ENCODE measurements around the gene GSC2.
"Not testable (repeated sequence)": the region's sequence is repeated elsewhere in the genome, so short reads cannot be mapped to it uniquely, and the experiment has no call there.

The GSC2 gene

GRCh38 chr22:19178065-19178656, 28.1 kb upstream of the GSC2 start:
- peak overlapping the region; percentile 67 for H3K4me3 ChIP-seq (ENCODE audit: low read depth, low read length)

DNA sequence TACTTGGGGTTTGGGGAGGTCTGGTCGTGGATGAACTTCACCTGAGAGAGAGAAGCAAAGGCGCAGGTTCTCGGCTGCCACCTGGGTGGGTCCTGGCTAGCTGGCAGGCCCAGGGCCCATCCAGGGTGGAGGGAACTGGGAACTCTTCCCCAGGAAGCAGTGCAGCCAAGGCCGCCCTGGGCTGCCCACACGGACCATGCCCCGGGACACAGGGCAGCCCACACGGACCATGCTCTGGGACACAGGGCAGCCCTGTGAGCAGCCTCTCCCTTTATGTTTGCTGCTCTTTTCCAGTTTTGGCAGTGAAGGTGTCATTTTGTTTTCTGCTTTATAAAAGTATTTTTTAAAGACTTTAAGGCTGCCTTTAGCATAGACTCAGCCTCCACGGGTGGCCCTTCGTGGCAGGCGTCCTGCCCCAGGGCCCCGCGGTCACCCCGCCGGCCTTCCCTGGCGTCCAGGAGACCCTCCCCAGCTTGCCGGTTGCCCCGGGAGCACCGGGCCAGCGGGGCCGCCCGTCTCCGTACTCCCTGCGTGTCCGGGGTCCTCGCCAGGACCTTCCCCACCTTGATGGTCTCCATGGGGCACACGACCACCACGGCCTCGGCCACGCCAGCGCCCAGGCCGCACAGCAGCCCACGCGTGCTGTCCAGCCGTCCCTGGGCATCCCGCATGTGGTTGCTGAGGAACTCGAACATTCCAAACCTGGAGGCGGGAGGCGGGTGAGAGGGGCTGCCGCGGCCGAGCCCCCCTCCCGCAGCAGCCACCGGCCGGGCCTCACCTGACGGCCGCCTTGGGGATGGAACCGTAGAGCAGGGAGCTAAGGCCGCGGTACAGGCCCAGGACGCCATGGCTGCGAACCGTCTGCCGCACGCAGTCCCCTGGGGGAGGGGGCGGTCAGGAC, 27.3 kb upstream of the GSC2 start:
- peak overlapping the region; percentile 67 for H3K4me3 ChIP-seq (ENCODE audit: low read depth, low read length)

GRCh38 chr22:19176732-19177131, 26.6 kb upstream of the GSC2 start:
- no peak overlapping the region for H3K4me3 ChIP-seq (ENCODE audit: low read depth, low read length)

- no peak overlapping the region for H3K4me3 ChIP-seq (ENCODE audit: low read depth, low read length)
Measured at GRCh38 chr22:19176175-19176643, 26.1 kb upstream of the GSC2 start.

DNA sequence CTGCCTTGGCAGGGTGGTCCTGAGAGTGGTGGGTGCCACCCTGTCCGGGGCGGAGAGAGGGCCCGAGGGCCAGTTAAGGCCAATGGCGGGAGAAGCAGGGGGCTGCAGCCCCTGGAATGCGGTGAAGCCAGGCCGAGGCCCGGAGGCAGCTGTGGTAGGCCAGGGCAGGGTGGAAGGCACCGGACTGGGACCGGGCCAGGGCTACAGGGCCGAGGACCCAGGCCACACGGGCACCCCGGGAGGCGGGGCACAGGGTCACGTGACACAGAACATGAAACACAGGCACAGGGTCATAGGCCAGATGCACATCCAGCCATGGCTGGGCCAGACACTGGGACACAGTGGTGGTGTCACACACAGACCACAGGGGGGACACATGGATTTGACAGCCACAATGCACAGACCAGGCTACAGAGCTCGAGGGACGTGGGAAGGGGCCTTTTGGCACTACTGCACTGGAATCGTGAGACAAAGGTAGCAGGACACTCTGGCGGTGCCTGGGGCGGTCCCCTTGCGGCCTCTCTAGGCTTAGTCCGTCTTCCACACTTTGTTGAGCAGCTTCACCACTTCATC, 25.6 kb upstream of the GSC2 start:
- no peak overlapping the region for H3K4me3 ChIP-seq (ENCODE audit: low read depth, low read length)

DNA sequence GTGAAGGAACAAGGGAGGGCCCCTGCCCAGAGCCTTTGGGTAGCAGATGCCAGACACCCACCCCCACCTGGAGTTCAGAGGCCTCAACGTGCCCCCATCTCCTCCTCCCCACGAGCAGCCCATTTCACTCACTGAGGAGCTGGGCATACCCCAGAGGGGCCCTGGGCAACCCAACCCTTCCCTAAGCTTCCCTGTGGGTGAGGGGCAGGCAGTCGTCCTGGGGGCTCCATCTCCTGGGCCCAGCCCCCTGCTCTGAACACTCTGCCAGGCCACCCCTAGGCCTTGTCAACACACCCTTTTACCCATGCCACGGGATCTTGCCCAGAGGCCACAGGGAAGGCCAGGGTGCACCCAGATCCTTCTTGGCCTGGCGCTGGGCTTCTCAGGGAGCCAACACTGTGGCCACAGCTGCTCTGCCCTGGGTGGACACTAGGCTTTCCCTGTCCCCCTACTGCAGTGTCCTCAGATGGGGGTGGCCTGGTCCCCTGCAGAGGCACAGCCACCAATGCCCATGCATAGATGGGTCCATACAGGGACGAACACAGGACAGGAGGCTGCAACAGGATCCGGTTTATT, 25.0 kb upstream of the GSC2 start:
- H3K4me3 ChIP-seq (ENCODE audit: low read depth, low read length), result no peak overlapping the region

- no peak overlapping the region for H3K4me3 ChIP-seq (ENCODE audit: low read depth, low read length)
Measured at GRCh38 chr22:19174106-19175025, 24.3 kb upstream of the GSC2 start.

- H3K4me3 ChIP-seq (ENCODE audit: low read depth, low read length), result no peak overlapping the region
Measured at GRCh38 chr22:19173047-19174035, 23.2 kb upstream of the GSC2 start.

- H3K4me3 ChIP-seq (ENCODE audit: low read depth, low read length), result peak overlapping the region; percentile 93
Measured at GRCh38 chr22:19172213-19173046, 22.3 kb upstream of the GSC2 start.

- H3K4me3 ChIP-seq (ENCODE audit: low read depth, low read length), result no peak overlapping the region
Measured at GRCh38 chr22:19169947-19170318, 19.8 kb upstream of the GSC2 start.

DNA sequence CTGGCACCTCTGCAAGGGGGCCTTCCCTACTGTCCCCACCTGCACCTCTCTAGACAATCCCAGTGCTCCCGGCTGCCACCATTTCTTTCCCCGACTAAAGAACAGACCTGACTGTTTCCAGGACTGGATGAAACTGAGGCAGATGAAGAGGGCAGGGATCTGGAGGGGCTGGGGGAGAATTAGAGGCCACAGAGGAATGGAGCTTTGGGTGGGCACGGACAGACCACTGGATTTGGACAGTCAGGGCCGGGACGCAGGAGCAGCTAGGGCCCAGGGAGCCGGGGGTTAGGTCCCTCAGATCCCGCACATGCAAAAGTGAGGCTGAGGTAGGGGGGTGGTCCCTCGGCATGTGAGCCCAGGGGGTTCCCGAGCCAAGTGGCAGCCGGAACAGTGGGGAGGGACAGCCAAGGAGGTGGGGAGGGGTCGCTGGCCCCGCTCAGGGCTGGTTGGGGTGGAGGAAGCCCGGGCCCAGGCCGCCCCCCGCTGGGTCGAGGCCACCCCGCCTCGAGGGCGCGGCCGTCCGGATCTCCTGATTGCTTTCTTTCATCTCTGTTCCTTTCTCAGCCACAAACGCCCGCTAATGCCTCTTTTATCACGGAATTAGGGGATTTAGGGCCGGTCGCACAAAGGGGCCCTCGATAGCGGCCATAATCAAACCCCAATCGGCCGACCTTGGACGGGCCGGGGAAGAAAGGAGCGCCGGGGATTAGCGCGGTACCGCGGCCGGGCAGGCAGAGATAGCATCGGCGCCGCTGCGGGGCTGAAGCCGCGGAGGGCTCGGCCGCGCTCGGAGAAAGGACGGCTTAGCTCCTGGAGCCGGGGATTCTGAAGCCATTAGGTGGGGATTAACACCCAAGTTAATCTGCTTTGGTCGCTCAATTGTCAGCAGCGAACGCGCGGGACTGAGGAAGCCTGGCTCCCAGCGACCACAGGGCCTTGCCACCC, 19.2 kb upstream of the GSC2 start:
- no peak overlapping the region for H3K4me3 ChIP-seq (ENCODE audit: low read depth, low read length)

- no peak overlapping the region for H3K4me3 ChIP-seq (ENCODE audit: low read depth, low read length)
Measured at GRCh38 chr22:19168088-19168890, 18.2 kb upstream of the GSC2 start.

- H3K4me3 ChIP-seq (ENCODE audit: low read depth, low read length), result no peak overlapping the region
Measured at GRCh38 chr22:19167106-19167869, 17.2 kb upstream of the GSC2 start.

DNA sequence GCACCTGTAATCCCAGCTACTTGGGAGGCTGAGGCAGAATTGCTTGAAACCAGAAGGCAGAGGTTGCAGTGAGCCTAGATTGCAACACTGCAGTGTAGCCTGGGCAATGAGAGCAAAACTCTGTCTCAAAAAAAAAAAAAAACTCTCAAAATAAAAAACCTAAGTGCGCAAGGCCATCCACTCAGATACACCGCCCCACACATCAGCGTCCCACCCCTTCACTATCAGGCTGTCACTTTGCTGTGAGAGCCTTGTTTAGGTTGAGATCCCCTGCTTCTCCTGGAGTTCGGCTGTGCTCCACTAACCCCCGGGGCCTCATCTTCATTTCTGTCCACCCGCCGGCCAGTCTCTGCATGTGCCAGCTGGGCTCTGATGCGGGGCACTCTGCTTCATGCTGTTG, 16.3 kb upstream of the GSC2 start:
- no peak overlapping the region for H3K4me3 ChIP-seq (ENCODE audit: low read depth, low read length)

DNA sequence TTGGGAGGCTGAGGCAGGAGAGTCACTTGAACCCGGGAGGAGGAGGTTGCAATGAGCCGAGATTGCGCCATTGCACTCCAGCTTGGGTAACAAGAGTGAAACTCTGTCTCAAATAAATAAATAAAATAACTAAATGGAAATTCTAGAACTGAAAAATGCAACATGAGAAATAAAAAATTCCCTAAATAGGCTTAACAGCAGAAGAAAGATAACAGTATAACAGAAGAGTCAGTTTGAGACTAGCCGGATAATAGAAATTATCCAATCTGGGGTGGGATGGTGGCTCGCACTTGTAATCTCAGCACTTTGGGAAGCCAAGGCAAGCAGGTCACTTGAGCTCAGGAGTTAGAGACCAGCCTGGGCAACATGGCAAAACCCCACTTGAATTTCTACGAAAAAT, 14.3 kb upstream of the GSC2 start:
- H3K4me3 ChIP-seq (ENCODE audit: low read depth, low read length), result no peak overlapping the region

DNA sequence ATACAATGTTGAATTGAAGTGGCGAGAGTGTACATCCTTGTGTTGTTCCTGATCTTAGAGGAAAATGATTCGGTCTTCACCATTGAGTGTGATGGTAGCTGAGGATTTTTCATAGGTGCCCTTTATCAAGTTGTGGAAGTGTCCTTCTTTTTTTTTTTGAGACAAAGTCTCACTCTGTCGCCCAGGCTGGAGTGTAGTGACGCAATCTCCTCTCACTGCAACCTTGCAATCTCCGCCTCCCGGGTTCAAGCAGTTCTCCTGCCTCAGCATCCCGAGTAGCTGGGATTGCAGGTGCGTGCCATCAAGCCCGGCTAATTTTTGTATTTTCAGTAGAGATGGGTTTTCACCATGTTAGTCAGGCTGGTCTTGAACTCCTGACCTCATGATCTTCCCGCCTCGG, 8.6 kb upstream of the GSC2 start:
- not testable (repeated sequence) for H3K4me3 ChIP-seq (ENCODE audit: low read depth, low read length)

All from iPS-11a (cell line).